HG03039 (cell line): ENCODE measurements around the gene ADGRL2.

Source experiments
- ATAC-seq: cut with Tn5 transposase; IDR thresholded peaks from one replicate; pipeline ENCODE4 v1.9.1; 2021; ENCODE audit warnings: mild to moderate bottlenecking, moderate library complexity; ENCODE audit not compliant: unreplicated experiment

The ADGRL2 gene

GRCh38 chr1:81800695-81801650, at the start of gene ADGRL2:
Gene ADGRL2, plus strand, starts transcription at chr1:81800934. Its CDS starts 36,051 bp downstream, at chr1:81836985.
- ATAC-seq, result no peak

- ATAC-seq, result no peak
These were observed 47.9 kb upstream of the ADGRL2 start for GRCh38 chr1:81752840-81753239.

GRCh38 chr1:81754424-81754823, 46.3 kb upstream of the ADGRL2 start:
- ATAC-seq, result no peak

GRCh38 chr1:81756872-81757271, 43.9 kb upstream of the ADGRL2 start:
- no peak for ATAC-seq

- ATAC-seq, result no peak
These were observed 43.2 kb upstream of the ADGRL2 start for GRCh38 chr1:81757398-81758020.

GRCh38 chr1:81758181-81758580, 42.6 kb upstream of the ADGRL2 start:
- ATAC-seq, result no peak

GRCh38 chr1:81760477-81761097, 40.1 kb upstream of the ADGRL2 start:
- no peak for ATAC-seq

GRCh38 chr1:81775510-81775909, 25.2 kb upstream of the ADGRL2 start:
- ATAC-seq, result no peak

GRCh38 chr1:81780705-81781454, 19.9 kb upstream of the ADGRL2 start:
- no peak for ATAC-seq

GRCh38 chr1:81781749-81782148, 19.0 kb upstream of the ADGRL2 start:
- ATAC-seq, result no peak

GRCh38 chr1:81792184-81792583, 8.6 kb upstream of the ADGRL2 start:
- no peak for ATAC-seq

- no peak for ATAC-seq
These were observed 3.0 kb upstream of the ADGRL2 start for GRCh38 chr1:81797701-81798100.

- no peak for ATAC-seq
These were observed 617 bp upstream of the ADGRL2 start for GRCh38 chr1:81799939-81800694.

GRCh38 chr1:81801651-81802456, 1.1 kb downstream of the ADGRL2 start:
- ATAC-seq, result no peak

- no peak for ATAC-seq
These were observed 1.6 kb downstream of the ADGRL2 start for GRCh38 chr1:81802457-81802706.

- ATAC-seq, result no peak
These were observed 2.1 kb downstream of the ADGRL2 start for GRCh38 chr1:81802707-81803430.

GRCh38 chr1:81803431-81804110, 2.8 kb downstream of the ADGRL2 start:
- ATAC-seq, result no peak

GRCh38 chr1:81804312-81804711, 3.6 kb downstream of the ADGRL2 start:
- ATAC-seq, result no peak
